Endothelial cell of umbilical vein (primary cell): Measurements from ENCODE around the gene HDAC4.

Source experiments
- CTCF ChIP-seq, 2 donors: IDR thresholded peaks; 1 replicate in 1 of 2; 2 replicates in 1 of 2; pipeline ENCODE4 v1.5.1; 2011; ENCODE audit warnings: low read length in 2 of 2, mild to moderate bottlenecking in 2 of 2, moderate library complexity in 2 of 2, control low read depth in 1 of 2, inconsistent platforms in 1 of 2, low read depth in 1 of 2; ENCODE audit not compliant: insufficient read depth in 1 of 2; ENCODE audit errors: extremely low read depth in 1 of 2
- EZH2 ChIP-seq: IDR thresholded peaks from 2 replicates; pipeline ENCODE4 v1.6.1; 2012; ENCODE audit warnings: borderline replicate concordance, low read depth, mild to moderate bottlenecking, moderate library complexity, low read length, inconsistent platforms; ENCODE audit not compliant: severe bottlenecking
- MYC ChIP-seq: IDR thresholded peaks from one replicate; pipeline ENCODE4 v1.6.1; 2011; ENCODE audit warnings: mild to moderate bottlenecking, low read depth, low read length
- POLR2A ChIP-seq: IDR thresholded peaks from 2 replicates; pipeline ENCODE4 v1.6.1; 2012; ENCODE audit warnings: low read depth, mild to moderate bottlenecking, control low read depth, low read length

GRCh38 chr2:239341840-239342239, 59.0 kb downstream of the HDAC4 start:
- TF ChIP-seq CTCF (IDR thresholded peaks at IDR 0.05; ENCODE audit: extremely low read depth in 1 of 2, insufficient read depth in 1 of 2, low read depth in 1 of 2, low read length in 2 of 2) (no peak), EZH2 (no peak), MYC (no peak), POLR2A (no peak)
